B cell (primary cell): ENCODE measurements around the gene STRN. TPM values are rescaled to one million over a fixed set of nuclear protein-coding genes. Genes with fewer than 3 reads are reported as not detected.

Experiments used
- ATAC-seq: fragments of 200-7000 bp; cut with Tn5 transposase; one replicate; pipeline ENCODE4 v1.10.0; 2021; ENCODE audit warnings: low read depth, mild to moderate bottlenecking, moderate number of reproducible peaks, moderate library complexity
- CTCF ChIA-PET: fragments of 350-600 bp; sonication (Branson Sonifier 250); formaldehyde crosslinking; loops from one replicate; lab custom pipeline; 2021; ENCODE audit warnings: antibody characterized with exemption, inconsistent platforms; lab: Charles Lee
- POLR2A ChIA-PET: fragments of 350-600 bp; sonication (Branson Sonifier 250); formaldehyde crosslinking; loops from one replicate; lab custom pipeline; 2021; ENCODE audit warnings: antibody characterized with exemption; lab: Charles Lee
- DNase-seq: peaks from one replicate; pipeline ENCODE4 v3.0.0; 2013
- H2AFZ ChIP-seq: 2 replicates; pipeline ENCODE4 v1.6.1; 2012; ENCODE audit warnings: mild to moderate bottlenecking, low read depth, low read length; ENCODE audit not compliant: insufficient read depth, poor library complexity, severe bottlenecking
- H3K27ac ChIP-seq, 2 donors: 1 replicate in 1 of 2; 2 replicates in 1 of 2; pipeline ENCODE4 v1.5.1; 2012 to 2013; ENCODE audit warnings: low read length in 2 of 2, mild to moderate bottlenecking in 2 of 2, moderate library complexity in 1 of 2
- H3K27me3 ChIP-seq, 4 experiments: fragments of 200-600 bp in 1 of 4; sonication (generic) in 1 of 4; replicated peaks in 1 of 4; 1 replicate in 2 of 4; 2 replicates in 2 of 4; pipeline versions ENCODE4 v1.6.1 to v1.7.0; 2013 to 2016; ENCODE audit warnings: low read length in 3 of 4, mild to moderate bottlenecking in 2 of 4, mixed read lengths in 1 of 4, moderate library complexity in 1 of 4; ENCODE audit not compliant: insufficient read depth in 4 of 4, control insufficient read depth in 3 of 4; ENCODE audit errors: control extremely low read depth in 1 of 4
- H3K36me3 ChIP-seq, 2 experiments: replicated peaks in 1 of 2; 1 replicate in 1 of 2; 2 replicates in 1 of 2; pipeline versions ENCODE4 v1.6.1 to v1.7.1; 2013; ENCODE audit warnings: low read length in 1 of 2; ENCODE audit not compliant: insufficient read depth in 2 of 2, control insufficient read depth in 1 of 2; ENCODE audit errors: control extremely low read depth in 1 of 2, extremely low read depth in 1 of 2
- H3K4me1 ChIP-seq, 2 donors: fragments of 200-600 bp in 1 of 2; sonication (generic) in 1 of 2; 1 replicate in 1 of 2; 2 replicates in 1 of 2; pipeline versions ENCODE4 v1.5.1 to v1.6.1; 2013 to 2017; ENCODE audit warnings: low read length in 2 of 2; ENCODE audit not compliant: control insufficient read depth in 2 of 2, insufficient read depth in 2 of 2
- H3K4me2 ChIP-seq: replicated peaks from 2 replicates; pipeline ENCODE3; 2012; ENCODE audit warnings: mild to moderate bottlenecking, low read depth, low read length; ENCODE audit not compliant: poor library complexity, severe bottlenecking
- H3K4me3 ChIP-seq, 5 experiments: fragments of 200-600 bp in 1 of 5; sonication (generic) in 1 of 5; 1 replicate in 3 of 5; 2 replicates in 2 of 5; pipeline versions ENCODE4 v1.5.1 to v1.7.0; 2011 to 2016; ENCODE audit warnings: low read length in 4 of 5, mild to moderate bottlenecking in 4 of 5, low read depth in 2 of 5, control low read depth in 1 of 5, moderate library complexity in 1 of 5; ENCODE audit not compliant: insufficient read depth in 1 of 5; ENCODE audit errors: control extremely low read depth in 1 of 5, extremely low read depth in 1 of 5
- H3K79me2 ChIP-seq: fragments of 200-600 bp; sonication (generic); one replicate; pipeline ENCODE4 v1.6.0; 2016; ENCODE audit warnings: low read length; ENCODE audit not compliant: control insufficient read depth, insufficient read depth
- H3K9ac ChIP-seq: fragments of 200-600 bp; sonication (generic); 2 replicates; pipeline ENCODE4 v1.6.1; 2017; ENCODE audit warnings: mild to moderate bottlenecking, low read length, moderate library complexity
- H3K9me3 ChIP-seq, 3 donors: one replicate each; pipeline versions ENCODE4 v1.6.1 to v1.7.1; 2013; ENCODE audit warnings: low read length in 2 of 3; ENCODE audit not compliant: control insufficient read depth in 2 of 3, insufficient read depth in 1 of 3; ENCODE audit errors: control extremely low read depth in 1 of 3
- H4K20me1 ChIP-seq: 2 replicates; pipeline ENCODE4 v1.6.0; 2012; ENCODE audit warnings: mild to moderate bottlenecking, low read length; ENCODE audit not compliant: insufficient read depth, control insufficient read depth, poor library complexity, severe bottlenecking
- H3K27ac Mint-ChIP-seq: one replicate; pipeline ENCODE4 v1.8.0; 2021; ENCODE audit warnings: mixed read lengths
- H3K27me3 Mint-ChIP-seq: one replicate; pipeline ENCODE4 v1.8.0; 2021; ENCODE audit warnings: mixed read lengths
- H3K4me1 Mint-ChIP-seq: one replicate; pipeline ENCODE4 v1.8.0; 2021; ENCODE audit warnings: mixed read lengths
- H3K4me3 Mint-ChIP-seq: one replicate; pipeline ENCODE4 v1.8.0; 2021; ENCODE audit warnings: mixed read lengths
- H3K9me3 Mint-ChIP-seq: one replicate; pipeline ENCODE4 v1.8.0; 2022; ENCODE audit warnings: mixed read lengths; ENCODE audit not compliant: insufficient read depth
- EZH2 ChIP-seq: IDR thresholded peaks from 2 replicates; pipeline ENCODE4 v1.6.1; 2012; ENCODE audit warnings: borderline replicate concordance, low read depth, mild to moderate bottlenecking, moderate library complexity, low read length; ENCODE audit not compliant: insufficient read depth, poor library complexity, severe bottlenecking
- WGBS: methylation state at CpG from one replicate; pipeline ENCODE4 v1.1.5; 2013; ENCODE audit warnings: missing lambda C conversion rate; ENCODE audit not compliant: insufficient coverage; 5-methylcytosine and 5-hydroxymethylcytosine counted together
- intact Hi-C: fragments of 100-400 bp; cut with micrococcal nuclease; formaldehyde crosslinking; loops from one replicate; pipeline ENCODE4 v1.10.0; 2022
- polyA plus RNA-seq: library from polyadenylated mRNA; depleted of rRNA; stranded (reverse); fragments of >200 nt; gene quantifications from 2 replicates; pipeline ENCODE4 v1.2.3, GENCODE V29; 2012
- total RNA-seq, 2 donors: library from RNA; stranded (reverse); fragments of 120-200 nt in 1 of 2; gene quantifications; 1 replicate in 1 of 2; 2 replicates in 1 of 2; pipeline versions ENCODE4 v1.2.3 to v1.2.4, GENCODE V29; 2013 to 2022
- TF ChIP-seq, protein P1 (sequence below): fragments of 200-600 bp; IDR thresholded peaks from one replicate; pipeline ENCODE4 v1.8.0; 2022; ENCODE audit warnings: antibody characterized with exemption, mild to moderate bottlenecking

Gene STRN
- total and polyA plus RNA-seq, 2 donors (not counting 1 experiment from before 2014, with no cell fraction given) = 5.8 to 38.6 TPM

DNA sequence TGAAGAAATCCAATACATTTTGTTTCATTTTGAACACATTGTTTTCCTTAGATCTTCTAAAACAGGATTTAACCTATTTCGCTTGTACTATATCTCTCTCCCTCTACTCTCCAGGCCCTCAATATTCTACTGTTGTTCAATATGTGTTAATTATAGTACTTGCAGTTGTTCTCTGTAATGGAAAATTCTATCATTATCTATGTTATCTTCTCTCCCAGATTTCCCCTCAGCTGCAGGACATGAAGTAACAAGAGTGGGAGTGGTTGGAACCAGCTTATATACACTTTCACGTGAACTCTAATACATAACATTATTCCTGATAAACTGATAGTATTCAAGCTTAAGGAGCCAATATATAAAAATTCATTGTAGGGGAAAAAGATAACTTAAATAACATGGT is 7.0 kb upstream of the STRN start:
- no peak for DNase-seq
- Mint-ChIP-seq H3K4me3 (no peak overlapping the region), H3K4me1 (no peaks in the 10 kb centered on the region), H3K9me3 (peaks cover 3% of the 10 kb centered on the region), H3K27me3 (no peaks in the 10 kb centered on the region), H3K27ac (no peak overlapping the region)
- H3K36me3 ChIP-seq = no peaks in the 10 kb centered on the region
- H3K4me2 ChIP-seq = no peak overlapping the region
- no peak overlapping the region for H3K4me3 ChIP-seq
- H3K9me3 ChIP-seq = no peaks in the 10 kb centered on the region
- H3K4me1 ChIP-seq = no peaks in the 10 kb centered on the region
- intact Hi-C loops = no loop called here
- POLR2A ChIA-PET = interaction anchor here (0.6 kb wide), 1 partner anchor 45 kb away, joined by 4 read pairs; no protein-coding TSS in a partner anchor
- no peaks in the 10 kb centered on the region for H3K27me3 ChIP-seq
- CTCF ChIA-PET = no interaction called here
- no CpG with 5 or more reads among the region's 2 CpGs for WGBS
- no peak overlapping the region for H3K27ac ChIP-seq
- no peak overlapping the region for H2AFZ ChIP-seq
- TF ChIP-seq, protein P1, sequence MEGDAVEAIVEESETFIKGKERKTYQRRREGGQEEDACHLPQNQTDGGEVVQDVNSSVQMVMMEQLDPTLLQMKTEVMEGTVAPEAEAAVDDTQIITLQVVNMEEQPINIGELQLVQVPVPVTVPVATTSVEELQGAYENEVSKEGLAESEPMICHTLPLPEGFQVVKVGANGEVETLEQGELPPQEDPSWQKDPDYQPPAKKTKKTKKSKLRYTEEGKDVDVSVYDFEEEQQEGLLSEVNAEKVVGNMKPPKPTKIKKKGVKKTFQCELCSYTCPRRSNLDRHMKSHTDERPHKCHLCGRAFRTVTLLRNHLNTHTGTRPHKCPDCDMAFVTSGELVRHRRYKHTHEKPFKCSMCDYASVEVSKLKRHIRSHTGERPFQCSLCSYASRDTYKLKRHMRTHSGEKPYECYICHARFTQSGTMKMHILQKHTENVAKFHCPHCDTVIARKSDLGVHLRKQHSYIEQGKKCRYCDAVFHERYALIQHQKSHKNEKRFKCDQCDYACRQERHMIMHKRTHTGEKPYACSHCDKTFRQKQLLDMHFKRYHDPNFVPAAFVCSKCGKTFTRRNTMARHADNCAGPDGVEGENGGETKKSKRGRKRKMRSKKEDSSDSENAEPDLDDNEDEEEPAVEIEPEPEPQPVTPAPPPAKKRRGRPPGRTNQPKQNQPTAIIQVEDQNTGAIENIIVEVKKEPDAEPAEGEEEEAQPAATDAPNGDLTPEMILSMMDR = no peak
- no peak for TF ChIP-seq EZH2
- ATAC-seq = no peak
- H4K20me1 ChIP-seq = no peaks in the 10 kb centered on the region
- no peak overlapping the region for H3K9ac ChIP-seq
- no peaks in the 10 kb centered on the region for H3K79me2 ChIP-seq

DNA sequence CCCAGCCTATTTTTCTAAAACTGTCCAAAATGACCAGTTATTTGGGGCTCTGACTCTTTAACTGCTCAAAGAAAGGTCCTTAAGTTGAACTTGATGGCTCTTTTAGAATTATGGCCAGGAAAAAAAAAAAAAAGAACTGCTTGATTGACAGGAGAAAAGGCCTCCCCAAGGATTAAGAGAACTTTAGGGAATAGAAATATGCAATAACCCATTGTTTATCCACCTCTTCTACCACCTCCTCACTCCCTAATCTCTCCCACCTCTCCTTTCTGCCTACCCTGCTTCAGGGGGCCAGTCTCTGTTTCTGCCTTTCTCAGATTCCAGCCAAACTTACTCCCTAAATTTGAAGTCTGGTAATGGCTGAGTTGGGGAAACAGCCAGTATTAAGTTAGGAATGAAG is 5.7 kb upstream of the STRN start:
- Histone ChIP-seq H2AFZ (no peak overlapping the region), H3K4me2 (no peak overlapping the region), H4K20me1 (no peaks in the 10 kb centered on the region), H3K4me3 (no peak overlapping the region), H3K27ac (no peak overlapping the region), H3K4me1 (peaks cover 7% of the 10 kb centered on the region in 2 donors), H3K9ac (no peak overlapping the region), H3K79me2 (no peaks in the 10 kb centered on the region), H3K9me3 (no peaks in the 10 kb centered on the region), H3K27me3 (no peaks in the 10 kb centered on the region), H3K36me3 (no peaks in the 10 kb centered on the region)
- TF ChIP-seq EZH2 = no peak
- TF ChIP-seq, protein P1 = no peak
- intact Hi-C loops = no loop called here
- DNase-seq (no peak), ATAC-seq (no peak)
- CTCF ChIA-PET = interaction anchor here (0.6 kb wide), 1 partner anchor 79 kb away, joined by 3 read pairs; no protein-coding TSS in a partner anchor
- POLR2A ChIA-PET = no interaction called here
- Mint-ChIP-seq H3K27ac (no peak overlapping the region), H3K4me3 (no peak overlapping the region), H3K9me3 (no peaks in the 10 kb centered on the region), H3K27me3 (no peaks in the 10 kb centered on the region), H3K4me1 (peaks cover 8% of the 10 kb centered on the region)
